Psoas muscle (tissue), 8 donors: ENCODE results near the gene EML5. TPM values are rescaled to one million over a fixed set of nuclear protein-coding genes. Genes with fewer than 3 reads are reported as not detected.

Experiments
- ATAC-seq, 4 donors: fragments of 200-7000 bp; cut with Tn5 transposase; one replicate each; pipeline ENCODE4 v1.9.1; 2020; ENCODE audit warnings: moderate library complexity in 3 of 4, mild to moderate bottlenecking in 2 of 4
- DNase-seq, 2 donors: peaks; one replicate each; pipeline ENCODE4 v3.0.0-alpha.2; 2020
- H3K27ac ChIP-seq: fragments of 200-600 bp; one replicate; pipeline ENCODE4 v1.8.0; 2022
- H3K27me3 ChIP-seq, 3 donors: fragments of 200-600 bp in 1 of 3; one replicate each; pipeline versions ENCODE4 v1.6.1 to v1.8.0; 2013 to 2022; ENCODE audit warnings: low read length in 2 of 3, mild to moderate bottlenecking in 2 of 3, moderate library complexity in 1 of 3; ENCODE audit not compliant: insufficient read depth in 3 of 3
- H3K36me3 ChIP-seq, 2 donors: fragments of 200-600 bp in 1 of 2; one replicate each; pipeline versions ENCODE4 v1.6.1 to v1.8.0; 2013 to 2022; ENCODE audit warnings: low read depth in 1 of 2, mild to moderate bottlenecking in 1 of 2, moderate library complexity in 1 of 2; ENCODE audit not compliant: insufficient read depth in 1 of 2
- H3K4me1 ChIP-seq: fragments of 200-600 bp; one replicate; pipeline ENCODE4 v1.8.0; 2022
- H3K4me3 ChIP-seq: fragments of 200-600 bp; one replicate; pipeline ENCODE4 v1.8.0; 2022; ENCODE audit warnings: mild to moderate bottlenecking
- H3K9me3 ChIP-seq: fragments of 200-600 bp; one replicate; pipeline ENCODE4 v1.8.0; 2022
- CTCF ChIP-seq: fragments of 200-600 bp; IDR thresholded peaks from one replicate; pipeline ENCODE4 v1.8.0; 2022; ENCODE audit warnings: antibody characterized with exemption
- WGBS, 3 donors: extraction: QIAGEN DNeasy Blood & Tissue Kit; methylation state at CpG; one replicate each; pipeline versions ENCODE4 v1.1.6 to v1.1.7; 2013; 5-methylcytosine and 5-hydroxymethylcytosine counted together
- intact Hi-C, 2 donors: fragments of 100-400 bp; cut with DNase I; formaldehyde crosslinking; loops; one replicate each; pipeline versions ENCODE4 v1.11.0 to v1.14.2; 2022
- polyA plus RNA-seq, 3 donors: library from polyadenylated mRNA; stranded (reverse); fragments of 200-250 nt; gene quantifications; one replicate each; pipeline ENCODE4 v1.2.3, GENCODE V29; 2013
- total RNA-seq, 4 donors: library from RNA; stranded (reverse); fragmentation: NEBNext Ultra II Directional in 2 of 4; extraction: Animal tissue kit (Norgen Biotek cat#: 25700) in 2 of 4; gene quantifications; one replicate each; pipeline versions ENCODE4 v1.2.1 to v1.2.4, GENCODE V29; 2021 to 2023
- donor health status: healthy with polysubstance abuse.
- donor health status: DM: no; HTN: no; CAD: no; lungs with moderate emphysema.
- donor health status: Bipolar disorder and iron deficiency.
- donor health status: healthy.
- donor health status: DM: yes; HTN: yes; CAD: no.
- donor health status: DM: no; HTN: no; CAD: no.
- donor health status: DM: no; HTN: no; CAD: no.
- donor health status: DM: yes; HTN: yes; CAD: no.

EML5 gene
- total and polyA plus RNA-seq, 7 donors, result 0.04 to 0.24 (median 0.17) TPM

DNA sequence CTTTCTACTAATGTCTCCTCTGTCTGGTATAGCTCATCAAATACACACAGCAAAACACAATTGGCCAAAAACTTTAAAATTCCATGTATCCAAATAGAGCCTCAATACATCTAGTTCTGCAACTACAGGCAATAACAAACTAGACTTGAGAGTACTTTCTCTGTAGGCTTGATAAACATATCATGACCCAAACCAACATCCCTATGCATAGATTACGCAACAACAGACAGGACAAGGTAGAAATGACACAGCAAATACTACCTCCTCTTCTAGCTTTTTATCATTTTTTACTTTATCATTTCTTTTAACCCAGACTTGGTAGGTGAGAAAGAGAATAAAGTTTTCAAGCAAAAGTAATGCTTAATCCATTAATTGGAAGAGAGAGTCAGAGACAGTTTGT is 41.8 kb downstream of the EML5 start:
- Histone ChIP-seq H3K27me3 (peaks cover 0 to 2% (median 0%) of the 10 kb centered on the region in 3 donors), H3K4me1 (no peaks in the 10 kb centered on the region), H3K27ac (no peak overlapping the region), H3K36me3 (no peaks in the 10 kb centered on the region), H3K9me3 (no peaks in the 10 kb centered on the region), H3K4me3 (no peak overlapping the region)
- no peak for TF ChIP-seq CTCF
- DNase-seq, result no peak
- ATAC-seq, result no peak
- whole genome bisulfite sequencing, 3 donors, result 94 to 100% (median 97%) methylated on average over 1 of the region's 1 CpG
- intact Hi-C loops, result no loop called here

DNA sequence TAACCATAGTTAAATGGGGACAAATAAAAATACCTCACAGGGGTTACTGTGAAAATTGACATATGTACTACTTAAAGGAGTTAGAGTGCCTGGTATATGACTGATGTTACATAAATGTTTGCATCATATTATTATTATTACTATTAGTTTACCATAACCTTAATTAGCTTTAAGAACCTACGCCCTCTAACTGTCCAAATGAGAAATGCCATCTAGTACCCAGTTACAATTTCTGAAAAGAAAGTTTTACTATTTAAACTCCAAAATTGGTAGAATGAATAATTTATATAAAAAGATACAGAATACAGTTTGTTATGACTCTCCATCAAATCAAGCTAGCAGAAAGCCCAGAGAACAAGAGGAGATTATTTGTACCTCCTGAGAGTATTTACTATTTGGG is 42.3 kb downstream of the EML5 start:
- ATAC-seq, result no peak
- Histone ChIP-seq H3K4me3 (no peak overlapping the region), H3K9me3 (no peaks in the 10 kb centered on the region), H3K27me3 (peaks cover 0 to 2% (median 0%) of the 10 kb centered on the region in 3 donors), H3K36me3 (no peaks in the 10 kb centered on the region), H3K4me1 (no peaks in the 10 kb centered on the region), H3K27ac (no peak overlapping the region)
- TF ChIP-seq CTCF, result no peak
- intact Hi-C loops, result no loop called here
- WGBS, 3 donors, result 82 to 90% (median 88%) methylated on average over 1 of the region's 1 CpG
- no peak for DNase-seq

GRCh38 chr14:88749139-88749538 is 43.6 kb downstream of the EML5 start:
- Histone ChIP-seq H3K27ac (no peak overlapping the region), H3K36me3 (no peaks in the 10 kb centered on the region), H3K9me3 (no peaks in the 10 kb centered on the region), H3K4me1 (no peaks in the 10 kb centered on the region), H3K4me3 (no peak overlapping the region), H3K27me3 (peaks cover 0 to 2% (median 0%) of the 10 kb centered on the region in 3 donors)
- intact Hi-C loops, result no loop called here
- DNase-seq (no peak), ATAC-seq (no peak)
- TF ChIP-seq CTCF, result no peak
- WGBS, 3 donors, result 46 to 64% (median 47%) methylated on average over 1 of the region's 1 CpG

DNA sequence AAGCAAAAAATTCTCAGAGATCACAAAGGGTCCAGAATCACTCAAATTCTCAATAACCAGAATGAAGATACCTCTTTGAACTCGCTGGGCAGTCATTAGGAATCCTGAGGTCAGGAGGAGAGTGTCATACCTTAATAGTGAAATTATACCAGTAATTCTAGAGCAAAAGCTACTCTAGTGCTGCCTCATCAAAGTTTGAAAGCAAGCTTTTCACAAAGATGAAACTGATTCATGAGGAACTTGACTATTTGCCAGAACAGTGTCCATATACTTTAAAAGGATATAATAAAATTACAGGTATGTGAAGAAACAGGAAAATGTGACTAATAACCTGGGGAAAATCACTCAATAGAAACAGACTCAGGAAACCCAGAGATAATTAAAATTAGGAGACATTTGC is 44.5 kb downstream of the EML5 start:
- Histone ChIP-seq H3K9me3 (no peaks in the 10 kb centered on the region), H3K4me1 (no peaks in the 10 kb centered on the region), H3K27me3 (peaks cover 0 to 2% (median 0%) of the 10 kb centered on the region in 3 donors), H3K27ac (no peak overlapping the region), H3K36me3 (no peaks in the 10 kb centered on the region), H3K4me3 (no peak overlapping the region)
- intact Hi-C loops, result no loop called here
- ATAC-seq, result no peak
- WGBS, 3 donors, result 88 to 94% (median 91%) methylated on average over 1 of the region's 1 CpG
- no peak for TF ChIP-seq CTCF
- no peak for DNase-seq

GRCh38 chr14:88746052-88746451 is 46.7 kb downstream of the EML5 start:
- Histone ChIP-seq H3K4me1 (no peaks in the 10 kb centered on the region), H3K27ac (no peak overlapping the region), H3K36me3 (no peaks in the 10 kb centered on the region), H3K4me3 (no peak overlapping the region), H3K9me3 (no peaks in the 10 kb centered on the region), H3K27me3 (no peaks in the 10 kb centered on the region)
- WGBS, 3 donors, result 31 to 58% (median 53%) methylated on average over 1 of the region's 1 CpG
- intact Hi-C loops, result no loop called here
- no peak for DNase-seq
- TF ChIP-seq CTCF, result no peak
- no peak for ATAC-seq
